ENCODE data around the gene SS18L1. TPM values are rescaled to one million over a fixed set of nuclear protein-coding genes. Genes with fewer than 3 reads are reported as not detected.

SS18L1 gene
- total RNA-seq, 1 donor from 2014 or later, result 5.5 TPM

DNA sequence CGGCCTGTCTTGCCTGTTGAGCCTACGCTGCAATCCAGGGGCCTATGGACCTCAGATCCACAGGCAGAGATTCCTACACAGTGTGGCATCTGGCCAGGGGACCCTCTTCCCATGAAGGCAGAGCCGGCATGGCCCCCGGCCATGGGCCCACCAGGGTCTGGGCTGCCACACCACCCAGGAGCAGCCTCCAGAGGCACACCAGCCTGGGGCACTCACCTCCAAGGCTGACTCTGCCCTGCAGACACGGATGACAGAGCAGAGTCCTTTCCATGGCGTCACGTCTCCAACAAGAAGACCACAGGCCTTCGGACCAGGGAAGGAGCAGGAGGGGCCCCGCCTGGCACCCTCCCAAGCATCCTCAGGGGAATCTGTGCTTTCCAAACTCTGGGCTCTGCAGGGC lies 80.0 kb downstream of the SS18L1 start:
- no peak for DNase-seq (ENCODE audit: low spot score)

GRCh38 chr20:62224113-62224855 lies 80.7 kb downstream of the SS18L1 start:
- DNase-seq (ENCODE audit: low spot score), result no peak

DNA sequence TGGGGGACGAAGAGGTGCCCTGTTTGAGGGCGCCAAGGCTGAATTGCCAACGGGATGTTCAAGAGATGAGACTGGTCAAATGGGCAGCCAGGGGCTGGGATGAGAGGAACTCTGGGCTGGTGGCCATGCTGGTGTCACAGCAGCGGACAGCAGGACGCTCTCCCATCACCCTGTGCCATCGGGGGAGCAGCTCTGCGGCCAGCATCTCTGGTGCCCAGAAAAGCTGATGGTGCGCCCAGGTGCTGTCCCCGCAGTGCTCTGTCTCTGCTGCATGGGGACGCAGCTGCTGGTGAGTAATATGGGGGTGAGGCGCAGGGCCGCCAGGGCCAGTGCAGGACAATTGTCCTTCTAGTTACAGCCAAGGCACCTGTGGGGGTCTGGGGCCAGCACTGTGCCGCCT lies 81.5 kb downstream of the SS18L1 start:
- no peak for DNase-seq (ENCODE audit: low spot score)

- no peak for DNase-seq (ENCODE audit: low spot score)
Observed at GRCh38 chr20:62225820-62226635, 82.5 kb downstream of the SS18L1 start.

- no peak for DNase-seq (ENCODE audit: low spot score)
Observed at GRCh38 chr20:62226707-62227590, 83.4 kb downstream of the SS18L1 start.

- no peak for DNase-seq (ENCODE audit: low spot score)
Observed at GRCh38 chr20:62227591-62227976, 84.0 kb downstream of the SS18L1 start.

GRCh38 chr20:62227977-62228958 lies 84.7 kb downstream of the SS18L1 start:
- DNase-seq (ENCODE audit: low spot score), result no peak

DNA sequence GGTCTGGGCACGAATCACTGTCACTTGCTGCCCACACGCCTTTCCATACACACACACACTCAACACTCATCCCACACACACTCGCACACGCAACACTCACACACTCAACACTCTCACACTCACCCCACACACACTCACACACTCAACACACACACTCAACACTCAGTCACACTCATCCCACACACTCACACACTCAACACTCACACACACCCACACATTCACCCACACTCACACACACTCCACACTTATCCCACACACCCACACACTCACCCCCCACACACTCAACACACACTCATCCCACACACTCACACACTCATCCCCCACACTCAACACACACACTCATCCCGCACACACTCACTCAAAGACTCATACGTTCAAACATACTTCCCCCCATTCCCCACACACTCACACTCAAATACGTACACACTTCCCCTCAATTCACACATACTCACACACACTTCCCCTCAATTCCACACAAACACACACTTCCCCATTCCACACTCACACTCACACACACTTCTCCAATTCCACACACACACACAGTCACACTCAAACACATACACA lies 85.5 kb downstream of the SS18L1 start:
- no peak for DNase-seq (ENCODE audit: low spot score)

GRCh38 chr20:62229667-62230066 lies 86.1 kb downstream of the SS18L1 start:
- no peak for DNase-seq (ENCODE audit: low spot score)

- DNase-seq (ENCODE audit: low spot score), result no peak
Observed at GRCh38 chr20:62230276-62230675, 86.7 kb downstream of the SS18L1 start.

- DNase-seq (ENCODE audit: low spot score), result no peak
Observed at GRCh38 chr20:62230696-62231095, 87.1 kb downstream of the SS18L1 start.

GRCh38 chr20:62231292-62231691 lies 87.7 kb downstream of the SS18L1 start:
- DNase-seq (ENCODE audit: low spot score), result no peak

Other genes with a start within 250 kb of the SS18L1 start
- 16.4 TPM for gene TAF4, start 77.9 kb upstream of the SS18L1 start, total RNA-seq (ENCODE audit: insufficient read depth, low replicate concordance)
- 42.6 TPM for gene LSM14B, start 21.3 kb upstream of the SS18L1 start, total RNA-seq (ENCODE audit: insufficient read depth, low replicate concordance)
- gene PSMA7, start 375 bp upstream of the SS18L1 start, total RNA-seq (ENCODE audit: insufficient read depth, low replicate concordance), result 166 TPM
- 14.4 TPM for gene MTG2, start 39.3 kb downstream of the SS18L1 start, total RNA-seq (ENCODE audit: insufficient read depth, low replicate concordance)
- gene HRH3, start 76.5 kb downstream of the SS18L1 start, total RNA-seq (ENCODE audit: insufficient read depth, low replicate concordance), result not detected
- gene OSBPL2, start 94.8 kb downstream of the SS18L1 start, total RNA-seq (ENCODE audit: insufficient read depth, low replicate concordance), result 42.4 TPM
- 29.6 TPM for gene ADRM1, start 159.2 kb downstream of the SS18L1 start, total RNA-seq (ENCODE audit: insufficient read depth, low replicate concordance)
- gene LAMA5, start 223.5 kb downstream of the SS18L1 start, total RNA-seq (ENCODE audit: insufficient read depth, low replicate concordance), result 26.2 TPM
- gene RPS21, start 243.3 kb downstream of the SS18L1 start, total RNA-seq (ENCODE audit: insufficient read depth, low replicate concordance), result 549 TPM

Data from umbilical cord (tissue), 2 donors.